ENCODE measurements around the gene CDK10. TPM values are rescaled to one million over a fixed set of nuclear protein-coding genes. Genes with fewer than 3 reads are reported as not detected.
A peak's percentile ranks its signal among the peaks of the same experiment; 100 is the strongest.

CDK10 gene
- total and polyA plus RNA-seq, 9 of the 15 experiments (the other 6 are each of a cell fraction or from before 2014, with no cell fraction given): 2.0 to 85.1 (median 40.1) TPM

GRCh38 chr16:89706518-89707260, 20.2 kb downstream of the CDK10 start:
- H3K9me3 ChIP-seq (replicated peaks; ENCODE audit: control insufficient read depth, insufficient read depth, low read depth, low read length): no peaks in the 10 kb centered on the region
- H3K36me3 ChIP-seq (ENCODE audit: control insufficient read depth, insufficient read depth, low read length): no peaks in the 10 kb centered on the region
- no peak overlapping the region for H3K27ac ChIP-seq (ENCODE audit: extremely low read depth, low read depth, low read length)
- H3K9ac ChIP-seq (ENCODE audit: insufficient read depth in 1 of 2, low read depth in 2 of 2, low read length in 2 of 2): peak overlapping the region in 1 of 2 experiments; percentile 85; a peak in 2 of 4 replicates
- no peak overlapping the region for H3K4me3 ChIP-seq
- FAIRE-seq (no peak), ATAC-seq (no peak), DNase-seq (ENCODE audit: extremely low read depth in 1 of 4, low spot score in 3 of 4) (no peak)
- intact Hi-C loops (cut with micrococcal nuclease): loop anchor here (1.0 to 5.0 kb wide), 3 partner anchors 46 to 155 kb away; no protein-coding TSS in a partner anchor
- H3K4me1 ChIP-seq (replicated peaks in 1 of 2; ENCODE audit: control insufficient read depth in 2 of 2, insufficient read depth in 2 of 2, low read length in 2 of 2): peaks cover 23 to 74% of the 10 kb centered on the region in 2 experiments; a peak in 4 of 5 replicates
- in situ Hi-C loops (cut with MboI): no loop called here
- WGBS (ENCODE audit: insufficient coverage, low coverage, missing lambda C conversion rate): 69% methylated on average over 13 of the region's 14 CpGs
- no peaks in the 10 kb centered on the region for H4K20me1 ChIP-seq (replicated peaks; ENCODE audit: control insufficient read depth, insufficient read depth, low read length)
- ChIA-PET CTCF (ENCODE audit: low intra/inter-chr PET ratio) (interaction anchor here (0.7 to 1.3 kb wide), 2 partner anchors 87 to 155 kb away, joined by 5 to 9 read pairs; no protein-coding TSS in a partner anchor), POLR2A (interaction anchor here (0.7 to 4.5 kb wide), 13 partner anchors 10 to 266 kb away, joined by 3 to 45 read pairs (median 3); partner anchors contain the start of genes TCF25 and VPS9D1)
- no peaks in the 10 kb centered on the region for H3K27me3 ChIP-seq (ENCODE audit: control insufficient read depth in 2 of 2, insufficient read depth in 2 of 2, low read length in 2 of 2)
- peak overlapping the region; percentile 71; the same call in 1 of the 2 replicates for H3K4me2 ChIP-seq (ENCODE audit: insufficient read depth, low read length)
- no peaks in the 10 kb centered on the region for H3K9me1 ChIP-seq (ENCODE audit: control insufficient read depth, insufficient read depth, low read length)
- no TSS peak for BruUV-seq (replicated peaks)
- TF ChIP-seq ZNF778 (CRISPR knock-in tag; IDR thresholded peaks at IDR 0.05) (no peak), RBBP5 (IDR thresholded peaks at IDR 0.05; ENCODE audit: borderline replicate concordance, insufficient read depth, low read length, poor library complexity, severe bottlenecking) (peak; percentile 17), ZNF3 (CRISPR knock-in tag; IDR thresholded peaks at IDR 0.05) (no peak), BRCA1 (IDR thresholded peaks at IDR 0.05) (no peak), BRCA1 (CRISPR knock-in tag; IDR thresholded peaks at IDR 0.05) (0 out of 2 replicates have a peak, but pooled peaks have one; percentile 21)
- H3K79me2 ChIP-seq (ENCODE audit: control insufficient read depth, insufficient read depth, low read length): peaks cover under 1% of the 10 kb centered on the region; the same call in 2 of the 3 replicates
- peak overlapping the region; percentile 87 for H2AFZ ChIP-seq (ENCODE audit: low read depth, low read length)
